Stimulated activated CD4-positive, alpha-beta T cell treated with anti-CD3 and anti-CD28 coated beads, Interleukin-1b, Interleukin-23, amount 100 ng/mL, for 4 hours (primary cell): ENCODE data around the gene POU2F3.

Experiments used
- DNase-seq, 2 donors: peaks; one replicate each; pipeline ENCODE4 v3.0.0-alpha.2; 2020; ENCODE audit warnings: low read depth in 2 of 2

Gene POU2F3

DNA sequence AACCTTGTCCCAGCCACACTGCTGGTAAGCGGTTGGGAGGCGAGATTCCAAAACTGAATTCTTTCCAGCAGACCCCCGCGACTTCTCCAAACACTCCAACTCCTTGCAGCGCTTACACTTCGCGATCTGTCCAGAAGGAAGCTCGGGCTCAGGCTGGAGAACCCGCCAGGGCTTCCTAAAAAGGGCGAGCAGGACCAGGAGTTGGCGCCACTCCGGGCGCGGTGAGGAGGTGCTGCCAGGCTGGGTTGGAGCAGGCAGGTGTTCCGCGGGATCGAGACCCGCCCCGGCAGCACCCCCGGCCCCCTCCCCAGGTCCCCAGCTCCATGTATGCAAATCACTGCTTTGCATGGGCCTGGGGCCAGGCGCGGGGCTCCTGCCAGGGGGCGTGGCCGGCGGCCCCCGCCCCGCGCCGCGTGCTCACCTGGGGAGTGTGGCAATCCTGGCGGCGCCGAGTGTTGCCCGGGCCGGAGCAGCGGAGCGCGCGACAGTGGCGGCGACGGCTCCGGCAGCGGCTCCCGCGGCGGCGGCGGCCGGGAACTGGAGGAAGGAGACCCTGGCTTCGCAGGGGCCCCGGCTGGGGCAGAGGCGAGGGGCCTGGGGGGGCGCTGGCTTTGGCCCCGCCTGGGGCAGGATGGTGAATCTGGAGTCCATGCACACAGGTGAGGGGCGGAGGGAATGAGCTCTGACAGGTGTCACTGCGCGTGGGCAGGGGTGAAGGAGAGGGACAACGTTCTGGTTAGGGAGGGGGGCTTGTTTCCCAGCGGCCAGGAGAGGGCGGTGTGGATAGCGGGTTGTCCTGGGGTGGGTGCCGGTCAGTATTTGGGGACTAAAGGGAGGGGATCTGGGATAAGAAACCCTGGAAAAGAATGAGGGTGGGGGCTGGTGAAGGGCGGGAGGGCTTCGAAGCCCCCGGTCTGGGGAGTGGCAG, at the start of gene POU2F3:
Gene POU2F3, plus strand, starts transcription at position 428 of the 928 bp plus-strand sequence. Its CDS starts 204 bp downstream, at position 632.
- DNase-seq, result no peak

DNA sequence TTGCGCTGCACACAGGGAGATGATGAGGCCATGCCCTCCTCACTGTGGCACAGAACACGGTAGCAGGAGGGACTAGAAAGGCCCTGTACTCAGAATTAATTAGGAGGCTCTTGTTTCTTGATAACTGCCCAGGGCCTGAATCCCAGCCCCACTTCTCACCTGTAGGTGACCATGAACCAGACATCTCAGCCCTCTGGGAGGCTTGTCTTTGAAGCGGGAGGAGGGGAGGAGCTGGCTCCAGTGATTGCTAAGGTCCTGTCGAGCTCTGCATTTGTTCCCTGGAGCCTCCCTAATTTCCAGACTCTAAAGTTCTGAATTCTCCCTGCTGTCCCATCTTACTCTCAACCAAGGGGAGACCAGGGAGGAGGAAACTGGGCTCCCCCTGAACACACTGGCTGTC, 48.9 kb upstream of the POU2F3 start:
- no peak for DNase-seq

DNA sequence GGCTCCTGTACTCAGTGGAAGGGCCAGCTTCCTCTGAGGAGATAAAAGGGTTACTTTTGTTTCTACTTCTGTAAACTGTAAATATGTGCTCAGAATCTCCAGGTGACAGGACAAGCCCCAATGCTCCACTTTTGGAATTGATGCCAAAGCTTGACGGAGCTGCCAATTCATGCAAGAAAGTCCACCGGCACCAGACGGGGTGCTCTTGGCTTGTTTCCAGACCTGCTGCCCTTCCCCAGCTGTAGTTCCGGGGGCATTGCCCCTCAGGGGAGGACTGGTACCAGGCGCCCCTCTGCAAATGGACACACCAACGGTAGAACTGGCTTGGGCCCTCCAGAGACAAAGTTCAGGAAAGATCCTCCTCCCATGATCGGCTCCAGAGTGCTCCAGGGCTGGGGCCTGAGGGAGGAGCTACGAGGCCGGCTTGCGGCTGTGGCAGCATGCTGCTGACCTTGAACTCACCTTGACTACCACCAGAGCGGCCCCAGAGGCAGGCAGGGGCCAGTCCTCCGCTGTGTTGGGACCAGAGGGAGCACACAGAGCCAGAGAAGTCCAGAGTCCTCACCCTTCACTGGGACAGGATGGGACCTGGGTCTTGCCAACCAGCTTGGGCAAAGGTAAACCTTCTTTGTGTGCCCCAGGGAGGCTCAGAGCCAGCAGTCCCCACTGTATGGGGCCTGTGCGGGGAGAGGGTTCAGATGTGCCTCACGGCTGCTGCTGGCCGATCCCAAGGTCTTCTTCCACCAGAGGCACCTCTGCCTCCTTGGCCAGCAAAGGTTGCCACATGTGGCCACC, 46.9 kb upstream of the POU2F3 start:
- no peak for DNase-seq

DNA sequence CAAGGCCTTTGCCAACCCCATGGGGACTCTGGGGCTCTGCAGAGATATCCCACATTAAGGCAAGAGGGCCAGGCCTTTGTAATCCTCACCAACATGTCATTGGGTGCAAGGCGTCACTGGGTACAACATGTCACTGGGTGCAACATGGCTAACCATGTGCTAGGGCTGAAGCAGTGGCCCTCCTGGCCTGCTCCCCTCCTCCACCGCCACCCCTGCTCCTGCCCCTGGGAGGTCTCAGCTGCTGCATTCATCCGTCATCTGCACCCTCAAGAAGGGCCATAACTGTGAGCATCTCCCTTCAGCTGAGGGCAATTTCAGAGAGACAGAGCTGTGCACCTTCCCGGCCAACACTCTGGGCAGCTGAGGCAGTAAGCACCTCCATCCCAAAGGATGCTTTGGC, 45.8 kb upstream of the POU2F3 start:
- no peak for DNase-seq

DNA sequence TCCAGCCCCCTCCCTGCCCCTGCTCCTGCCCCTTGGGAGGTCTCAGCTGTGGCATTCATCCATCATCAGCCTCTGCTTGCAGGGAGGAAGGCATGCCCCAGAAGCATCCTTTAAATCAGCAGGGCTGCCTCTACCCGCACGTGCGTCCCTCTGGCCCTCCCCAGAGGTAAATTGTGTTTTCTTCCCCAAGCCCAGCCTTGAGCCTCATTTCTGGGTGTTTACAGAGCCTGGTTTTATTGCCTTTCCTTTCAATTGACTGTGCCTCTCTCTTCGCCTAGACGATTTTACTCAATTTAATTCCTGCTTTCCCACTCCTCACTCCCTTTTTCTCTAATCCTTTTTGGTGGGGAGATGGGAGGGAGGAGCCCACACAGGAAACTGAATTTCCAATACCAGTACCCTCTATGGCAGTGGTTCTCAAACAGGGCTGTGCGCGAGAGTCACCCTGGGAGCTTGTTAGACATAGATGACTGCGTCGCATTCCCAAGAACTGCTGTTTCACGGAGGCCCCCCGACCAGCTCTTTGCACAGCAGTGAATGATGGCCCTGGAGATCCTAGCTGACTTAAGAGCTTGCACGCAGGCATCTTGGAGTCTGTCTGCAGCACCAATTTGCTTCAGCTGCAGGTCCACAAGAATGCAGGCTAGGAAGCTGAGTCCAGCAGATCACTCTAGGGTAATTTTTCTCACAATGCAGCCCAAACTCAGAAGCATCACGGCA, 44.2 kb upstream of the POU2F3 start:
- DNase-seq, result no peak

DNA sequence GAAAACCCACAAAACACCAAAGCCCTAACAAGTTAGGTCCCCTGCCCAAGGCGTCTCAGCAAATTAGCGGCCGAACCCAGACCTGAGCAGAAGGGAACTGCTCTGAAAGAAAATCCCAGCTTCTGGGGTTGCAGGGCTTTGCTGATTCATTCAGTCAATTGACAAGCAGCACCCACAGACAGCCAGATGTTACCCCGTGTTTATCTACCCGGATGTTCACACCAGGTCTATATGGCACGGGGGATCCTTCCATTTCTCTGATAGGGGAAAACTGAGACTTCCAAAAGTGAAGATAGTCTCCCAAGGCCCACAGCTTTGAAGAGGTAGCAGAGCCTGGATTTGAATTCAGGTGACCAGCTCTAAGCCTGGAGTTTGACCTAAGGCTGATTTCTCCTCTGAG, 43.1 kb upstream of the POU2F3 start:
- DNase-seq, result no peak

DNA sequence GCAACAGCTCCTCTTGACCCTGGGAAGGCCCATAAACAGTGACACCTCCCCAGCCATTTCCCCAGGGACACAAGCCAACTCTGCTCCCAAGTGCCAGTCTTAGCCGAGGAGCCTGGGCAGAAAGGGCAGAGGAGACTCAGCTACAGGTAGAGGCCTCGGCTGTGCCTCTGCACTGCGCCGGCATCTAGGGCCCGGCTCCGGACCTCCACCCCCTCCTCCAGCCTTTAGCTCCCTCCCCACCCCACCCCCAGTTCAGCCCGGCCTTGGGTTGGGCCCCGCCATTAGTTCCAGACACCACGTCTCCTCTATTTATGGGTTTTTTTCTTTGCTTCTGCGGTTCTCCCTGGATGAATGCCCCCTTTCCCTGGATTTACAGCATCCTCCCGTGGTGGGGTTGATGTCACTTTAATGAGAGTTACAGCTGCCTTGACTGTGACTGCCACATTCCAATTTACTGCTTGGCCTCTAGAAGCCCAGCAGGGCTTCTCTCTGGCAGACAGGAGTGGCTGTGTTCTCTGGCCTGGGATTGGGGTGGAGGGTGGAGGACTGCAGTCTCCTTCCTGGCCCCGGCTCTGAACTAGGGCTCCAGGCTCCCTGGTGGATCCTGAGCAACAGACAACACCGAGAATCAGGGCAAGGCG, 42.6 kb upstream of the POU2F3 start:
- no peak for DNase-seq

DNA sequence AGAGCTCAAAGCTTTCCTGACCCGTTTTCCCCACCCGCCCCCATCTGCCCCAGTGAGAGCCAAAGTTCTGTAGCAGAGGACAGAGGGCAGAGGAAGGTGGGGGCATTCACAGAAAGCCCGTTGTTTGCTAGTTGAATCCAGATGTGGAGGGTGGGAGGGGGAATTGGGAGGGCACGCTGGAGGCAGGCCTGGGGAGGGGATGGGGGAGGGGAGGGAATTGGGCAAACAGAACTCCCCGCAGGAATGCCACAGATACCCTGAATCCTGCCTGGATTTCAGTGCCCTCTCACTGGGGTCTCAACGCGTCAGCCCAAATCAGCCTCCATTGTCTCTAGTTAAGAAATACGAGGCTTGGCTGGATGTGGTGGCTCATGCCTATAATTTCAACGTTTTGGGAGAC, 42.0 kb upstream of the POU2F3 start:
- no peak for DNase-seq

DNA sequence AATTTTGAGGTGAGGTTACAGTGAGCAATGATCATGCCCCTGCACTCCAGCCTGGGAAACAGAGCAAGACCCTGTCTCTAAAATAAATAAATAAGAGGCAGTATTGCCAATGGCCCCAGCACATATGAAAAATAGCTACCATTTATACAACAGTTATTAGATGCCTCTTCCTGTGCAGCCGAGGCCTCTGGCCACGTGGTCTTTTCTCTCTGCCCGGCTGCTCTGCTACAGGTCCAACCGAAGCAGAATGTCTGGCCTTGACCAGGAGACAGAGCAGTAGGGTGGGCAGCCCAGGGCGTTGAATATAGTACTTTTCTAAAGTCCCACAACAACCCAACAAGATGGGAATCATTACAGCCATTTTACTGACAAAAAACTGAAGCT, 41.5 kb upstream of the POU2F3 start:
- no peak for DNase-seq

DNA sequence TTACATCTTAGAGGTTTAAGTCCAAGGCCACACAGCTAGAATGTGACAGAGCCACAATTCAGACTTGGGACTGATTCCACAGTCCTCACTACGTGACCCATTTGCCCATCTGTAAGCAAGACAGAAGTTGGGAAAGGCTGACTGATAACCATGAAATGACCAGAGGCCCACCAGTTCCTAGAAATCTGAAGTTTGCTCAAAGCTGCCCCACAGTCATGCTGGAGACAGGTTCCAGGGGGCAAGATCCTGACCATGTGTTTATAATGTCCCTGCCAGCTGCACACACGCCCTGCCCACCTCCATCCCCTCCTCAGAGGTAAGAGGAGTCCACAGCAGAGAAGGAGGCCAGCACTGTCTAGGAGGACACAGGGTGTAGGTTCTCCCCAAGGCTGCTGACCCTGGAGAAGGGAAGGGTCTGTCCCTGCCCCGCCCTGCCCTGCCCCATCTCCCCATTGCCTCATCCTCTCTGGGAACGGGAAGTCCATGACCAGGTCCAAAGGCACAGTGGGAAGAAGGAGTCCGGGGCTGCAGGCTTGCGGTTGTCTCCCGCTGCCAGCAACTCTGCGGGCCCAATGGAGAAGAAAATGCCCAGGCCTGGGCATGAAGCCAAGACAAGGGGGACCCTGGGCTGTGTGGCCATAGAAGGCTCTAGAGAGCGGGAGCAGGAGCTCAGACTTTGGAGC, 41.0 kb upstream of the POU2F3 start:
- DNase-seq, result no peak

DNA sequence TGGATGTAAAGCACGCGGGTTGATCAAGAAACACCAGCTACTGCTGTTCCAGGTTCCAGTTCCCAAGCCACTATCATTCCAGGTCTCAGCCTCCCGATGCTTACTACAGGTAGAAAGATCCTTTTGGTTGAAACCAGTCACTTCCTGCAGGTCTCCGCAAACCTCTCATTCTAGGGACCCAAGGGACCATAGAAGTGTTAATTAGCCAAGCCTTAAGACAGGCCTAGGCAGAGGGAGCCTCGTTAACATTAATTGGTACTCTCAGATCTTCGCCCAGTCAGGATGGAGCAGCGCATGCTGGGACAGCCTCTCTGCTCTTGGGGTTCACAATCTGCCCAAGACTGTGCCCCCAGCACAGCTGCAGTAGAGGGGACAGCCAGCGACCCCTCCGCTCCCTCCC, 40.3 kb upstream of the POU2F3 start:
- no peak for DNase-seq

DNA sequence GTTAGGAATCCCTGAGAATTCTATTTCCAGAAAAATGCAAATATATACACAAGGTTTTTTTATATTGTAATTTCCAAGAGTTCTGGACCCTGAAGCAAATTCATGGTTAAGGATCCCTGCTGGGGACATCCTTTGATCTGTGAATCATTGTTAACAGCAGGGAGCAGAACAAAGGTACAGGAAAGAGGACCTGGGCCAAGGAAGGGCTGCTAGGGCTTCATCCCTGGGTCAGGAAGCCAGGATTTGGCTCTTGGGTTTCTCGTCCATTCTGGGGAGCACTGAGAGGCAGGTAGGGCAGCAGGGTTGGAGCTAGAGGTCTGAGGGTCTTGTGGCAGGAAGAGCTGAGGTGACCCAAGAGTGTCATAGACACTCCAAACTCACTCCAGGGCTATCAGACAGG, 39.3 kb upstream of the POU2F3 start:
- no peak for DNase-seq

DNA sequence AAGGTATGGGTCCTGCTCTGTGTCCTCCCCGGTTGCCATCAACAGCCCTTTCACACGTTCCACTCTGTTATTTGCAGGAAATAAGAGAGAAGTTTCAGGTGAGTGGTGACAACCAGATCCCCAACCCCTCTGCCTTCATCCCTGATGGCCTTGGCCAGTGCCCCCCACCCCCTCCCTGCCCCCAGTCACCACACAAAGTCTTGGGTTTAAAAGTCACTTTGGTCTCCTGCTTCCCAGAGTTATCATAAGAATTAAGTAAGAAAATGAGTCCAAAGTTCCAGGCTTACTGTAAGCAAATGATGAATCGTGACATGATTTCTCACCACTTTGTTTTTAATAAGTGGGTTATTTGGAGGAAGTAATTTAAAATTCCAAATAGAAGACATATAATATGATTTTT, 38.3 kb upstream of the POU2F3 start:
- no peak for DNase-seq

DNA sequence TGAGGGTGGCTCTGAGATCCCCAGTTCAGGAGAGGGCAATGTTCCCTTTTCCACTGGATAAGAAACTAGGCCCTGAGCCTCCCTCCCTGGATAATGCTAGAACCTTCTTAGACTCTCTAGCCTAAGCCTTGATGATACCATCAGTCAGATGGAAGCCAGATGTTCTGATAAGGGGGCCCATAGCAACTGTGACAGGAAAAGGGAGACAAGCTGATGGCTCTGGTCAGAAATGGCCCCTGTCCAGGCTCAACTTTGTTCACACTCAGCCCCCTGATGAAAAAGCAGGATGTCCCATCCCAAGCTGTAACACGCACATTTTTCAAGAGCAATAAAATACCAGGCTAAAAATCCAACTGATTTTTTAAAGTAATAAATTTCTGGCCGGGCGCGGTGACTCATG, 36.3 kb upstream of the POU2F3 start:
- DNase-seq, result no peak

DNA sequence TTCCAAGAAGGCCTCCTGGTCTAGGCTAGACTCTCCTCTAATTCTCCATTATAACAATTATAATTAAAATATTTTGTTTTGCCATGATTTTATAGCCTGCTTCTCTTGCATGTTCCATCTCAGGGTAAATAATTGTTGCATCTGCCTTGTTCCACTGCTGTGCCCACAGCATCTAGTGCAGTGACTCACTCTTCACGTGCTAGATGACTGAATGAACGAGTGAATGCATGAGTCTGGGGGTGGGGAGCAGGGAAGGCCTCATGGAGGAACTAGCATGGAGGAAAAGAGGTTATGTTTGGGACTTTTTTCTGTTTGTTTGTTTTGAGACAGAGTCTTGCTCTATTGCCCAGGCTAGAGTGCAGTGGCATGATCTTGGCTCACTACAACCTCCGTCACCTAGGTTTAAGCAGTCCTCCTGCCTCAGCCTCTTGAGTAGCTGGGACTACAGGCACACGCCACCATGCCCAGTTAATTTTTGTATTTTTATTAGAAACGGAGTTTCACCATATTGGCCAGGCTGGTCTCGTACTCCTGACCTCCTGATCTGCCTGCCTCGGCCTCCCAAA, 34.3 kb upstream of the POU2F3 start:
- DNase-seq, result no peak

DNA sequence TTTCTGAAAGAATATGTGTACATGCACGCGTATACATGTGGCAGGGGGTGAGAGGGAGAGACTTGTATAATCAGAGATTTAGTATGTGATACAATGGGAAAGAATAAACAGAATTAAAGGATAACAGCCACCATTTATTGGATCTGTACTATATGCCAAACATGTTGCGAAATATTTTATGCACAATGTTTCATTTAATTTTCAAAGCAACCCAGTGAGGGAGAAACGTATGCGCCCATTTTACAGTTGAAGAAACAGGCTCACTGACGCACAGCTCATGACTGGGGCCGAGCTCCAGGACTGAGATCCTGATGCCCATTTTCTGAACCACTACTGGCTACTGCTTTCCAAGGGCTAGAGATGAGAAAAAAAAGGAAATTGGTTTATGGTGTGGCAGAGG, 32.4 kb upstream of the POU2F3 start:
- DNase-seq, result no peak

DNA sequence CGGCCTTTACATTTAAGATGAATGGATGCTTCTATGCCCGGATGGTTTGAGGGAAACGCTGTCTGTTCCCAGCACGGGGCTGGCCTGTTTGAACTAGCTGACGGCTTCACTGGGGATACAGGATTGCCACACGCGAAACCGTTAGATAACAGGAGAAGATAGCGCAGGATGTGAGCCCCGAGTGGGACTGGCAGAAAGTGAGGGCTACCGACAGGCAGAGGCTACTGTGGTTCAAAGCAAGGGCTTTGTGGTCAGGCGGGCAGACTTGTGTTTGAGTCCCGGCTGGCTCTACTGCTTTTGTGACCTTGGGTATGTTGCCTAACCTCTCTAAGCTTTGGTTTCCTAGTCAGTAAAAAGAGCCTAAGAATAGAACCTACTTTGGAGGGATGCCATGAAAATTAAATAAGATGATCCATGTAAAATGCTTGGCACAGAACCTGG, 31.9 kb upstream of the POU2F3 start:
- no peak for DNase-seq

DNA sequence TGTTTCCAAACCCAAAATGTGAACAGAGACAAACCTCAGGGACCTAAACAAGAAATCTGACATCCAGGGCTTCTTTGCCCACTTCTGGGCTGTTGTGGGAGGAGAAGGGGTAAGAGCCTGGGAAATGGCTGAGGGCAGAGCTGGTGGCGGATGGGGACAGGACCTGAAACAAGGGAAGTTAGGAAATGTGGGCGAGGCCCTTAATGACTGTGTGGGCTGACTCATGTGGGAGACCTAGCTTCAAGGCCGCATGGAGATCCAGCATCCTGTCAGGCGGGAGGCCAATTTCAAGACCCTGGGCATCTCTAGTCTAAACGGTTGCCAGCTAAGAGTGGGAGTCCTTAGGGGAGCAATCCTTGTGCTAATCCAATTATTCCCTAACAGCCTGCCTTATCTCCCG, 31.2 kb upstream of the POU2F3 start:
- no peak for DNase-seq

DNA sequence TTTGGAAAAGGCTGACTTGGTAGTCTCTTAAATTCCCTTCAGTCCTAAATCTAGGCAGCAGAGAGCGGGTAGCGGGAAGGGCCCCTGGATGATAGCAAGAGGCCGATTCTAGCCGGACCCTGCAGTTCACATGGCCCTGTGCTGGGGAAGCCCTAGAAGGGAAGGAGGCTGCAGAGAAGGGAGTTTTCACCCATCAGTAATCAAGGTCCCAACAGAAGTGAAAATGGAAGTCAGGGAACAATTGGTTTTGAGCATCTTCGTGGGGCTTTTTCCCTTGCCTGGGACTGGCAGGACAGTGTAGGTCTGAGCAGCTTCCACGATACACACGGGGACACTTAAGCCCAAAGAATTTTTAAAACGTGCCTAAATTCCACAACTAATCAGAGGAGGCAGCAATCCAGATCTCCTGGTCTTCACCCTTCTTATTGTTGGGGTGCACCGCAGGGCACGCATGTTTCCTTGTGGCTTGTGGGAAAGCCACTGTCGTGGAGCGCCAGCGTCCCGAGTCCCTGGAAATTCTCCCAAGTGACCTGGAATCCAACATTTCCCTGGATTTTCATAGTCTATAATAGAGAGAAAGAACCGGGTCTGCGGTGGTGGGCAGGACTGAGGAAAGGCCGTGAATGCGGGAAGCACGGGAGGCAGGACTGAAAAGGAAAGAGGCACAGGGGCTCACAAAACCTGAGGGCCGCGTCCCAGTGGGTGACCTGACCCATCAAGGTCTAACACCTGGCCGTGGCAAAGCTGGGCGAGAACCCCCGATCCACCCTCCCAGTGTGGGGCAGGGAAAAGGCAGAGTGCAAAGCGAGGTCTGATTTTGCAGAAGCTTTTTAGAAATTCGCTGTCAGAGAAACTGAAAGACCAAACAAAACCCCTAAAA, 30.0 kb upstream of the POU2F3 start:
- DNase-seq, result no peak
